HG03064 (cell line): ENCODE data around the gene NOSTRIN.
"Not testable (repeated sequence)": the region's sequence is repeated elsewhere in the genome, so short reads cannot be mapped to it uniquely, and the experiment has no call there.

ENCODE experiments used
- ATAC-seq: cut with Tn5 transposase; IDR thresholded peaks from one replicate; pipeline ENCODE4 v1.9.1; 2021; ENCODE audit warnings: low read depth; ENCODE audit not compliant: unreplicated experiment

NOSTRIN gene

GRCh38 chr2:168867164-168867563, 64.7 kb downstream of the NOSTRIN start:
- ATAC-seq, result not testable (repeated sequence)

GRCh38 chr2:168870369-168870768, 67.9 kb downstream of the NOSTRIN start:
- ATAC-seq, result not testable (repeated sequence)

GRCh38 chr2:168870824-168871223, 68.4 kb downstream of the NOSTRIN start:
- ATAC-seq, result not testable (repeated sequence)

GRCh38 chr2:168874368-168875054, 72.1 kb downstream of the NOSTRIN start:
- ATAC-seq, result no peak

GRCh38 chr2:168882163-168882562, 79.7 kb downstream of the NOSTRIN start:
- ATAC-seq, result not testable (repeated sequence)

- ATAC-seq, result no peak
Measured at GRCh38 chr2:168884975-168885374, 82.5 kb downstream of the NOSTRIN start.

- ATAC-seq, result no peak
Measured at GRCh38 chr2:168889635-168890005, 87.2 kb downstream of the NOSTRIN start.

- ATAC-seq, result peak; percentile 100
Measured at GRCh38 chr2:168890006-168890782, 87.8 kb downstream of the NOSTRIN start, which contains the start of gene SPC25. Gene SPC25, minus strand, starts transcription at chr2:168890430. Its CDS starts 911 bp downstream, at chr2:168889519.

GRCh38 chr2:168892327-168892726, 89.9 kb downstream of the NOSTRIN start:
- no peak for ATAC-seq

- ATAC-seq, result no peak
Measured at GRCh38 chr2:168894101-168894500, 91.7 kb downstream of the NOSTRIN start.

GRCh38 chr2:168894720-168895119, 92.3 kb downstream of the NOSTRIN start:
- ATAC-seq, result no peak

- no peak for ATAC-seq
Measured at GRCh38 chr2:168895771-168896170, 93.3 kb downstream of the NOSTRIN start.

- ATAC-seq, result no peak
Measured at GRCh38 chr2:168896783-168897182, 94.3 kb downstream of the NOSTRIN start.

GRCh38 chr2:168897449-168897848, 95.0 kb downstream of the NOSTRIN start:
- no peak for ATAC-seq

- no peak for ATAC-seq
Measured at GRCh38 chr2:168901003-168901402, 98.6 kb downstream of the NOSTRIN start, which contains the start of gene G6PC2. Gene G6PC2, plus strand, starts transcription at chr2:168901291. Its CDS starts 41 bp downstream, at chr2:168901332.

- ATAC-seq, result no peak
Measured at GRCh38 chr2:168903888-168904287, 101.5 kb downstream of the NOSTRIN start.

GRCh38 chr2:168904358-168904757, 101.9 kb downstream of the NOSTRIN start:
- ATAC-seq, result no peak

- no peak for ATAC-seq
Measured at GRCh38 chr2:168907940-168908662, 105.7 kb downstream of the NOSTRIN start.

GRCh38 chr2:168910330-168910729, 107.9 kb downstream of the NOSTRIN start:
- ATAC-seq, result no peak

GRCh38 chr2:168912466-168912865, 110.0 kb downstream of the NOSTRIN start:
- no peak for ATAC-seq

GRCh38 chr2:168912901-168913369, 110.5 kb downstream of the NOSTRIN start:
- no peak for ATAC-seq
